HEK293T (cell line): ENCODE data around the gene RRN3.
"Not testable (repeated sequence)": the region's sequence is repeated elsewhere in the genome, so short reads cannot be mapped to it uniquely, and the experiment has no call there.

ENCODE experiments used
- ELF4 ChIP-seq: fragments of 450-650 bp; IDR thresholded peaks from 2 replicates; pipeline ENCODE4 v1.6.1; 2017; ENCODE audit warnings: antibody characterized with exemption
- LEF1 ChIP-seq: fragments of 450-650 bp; IDR thresholded peaks from 2 replicates; pipeline ENCODE4 v1.6.1; 2017; ENCODE audit warnings: mild to moderate bottlenecking, borderline replicate concordance
- TARDBP ChIP-seq: fragments of 450-650 bp; IDR thresholded peaks from 2 replicates; pipeline ENCODE4 v1.6.1; 2016

- TF ChIP-seq TARDBP, LEF1, ELF4: not testable (repeated sequence)
Observed at GRCh38 chr16:15090663-15091269, 3.3 kb downstream of the RRN3 start.
